Right forelimb (tissue), 1 donor: ENCODE data around the gene PLPP3.

Source experiments
- DNase-seq: peaks from one replicate; pipeline ENCODE4 v3.0.0-alpha.2; 2018

PLPP3 gene

GRCh38 chr1:56493826-56494225 lies 85.5 kb downstream of the PLPP3 start:
- no peak for DNase-seq

DNA sequence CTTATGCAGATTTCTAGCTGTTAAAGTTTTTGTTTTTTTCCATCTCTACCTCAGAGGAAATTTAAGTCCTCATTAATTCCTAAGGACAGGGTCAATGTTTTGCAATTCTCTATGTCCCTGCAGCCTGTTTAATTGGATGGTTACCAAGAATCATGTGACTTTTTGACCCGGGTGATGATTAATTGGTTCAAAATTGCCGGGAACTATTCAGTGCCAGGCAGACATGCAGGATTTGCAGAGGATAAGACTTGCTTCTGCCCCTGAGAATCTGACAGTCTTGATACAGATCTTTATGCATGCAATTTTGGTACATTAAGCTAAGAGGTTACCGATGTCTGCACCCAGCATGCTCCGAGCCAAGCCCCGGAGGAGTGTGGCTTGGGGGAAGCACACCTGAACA lies 87.9 kb downstream of the PLPP3 start:
- no peak for DNase-seq

GRCh38 chr1:56490619-56491018 lies 88.7 kb downstream of the PLPP3 start:
- no peak for DNase-seq

DNA sequence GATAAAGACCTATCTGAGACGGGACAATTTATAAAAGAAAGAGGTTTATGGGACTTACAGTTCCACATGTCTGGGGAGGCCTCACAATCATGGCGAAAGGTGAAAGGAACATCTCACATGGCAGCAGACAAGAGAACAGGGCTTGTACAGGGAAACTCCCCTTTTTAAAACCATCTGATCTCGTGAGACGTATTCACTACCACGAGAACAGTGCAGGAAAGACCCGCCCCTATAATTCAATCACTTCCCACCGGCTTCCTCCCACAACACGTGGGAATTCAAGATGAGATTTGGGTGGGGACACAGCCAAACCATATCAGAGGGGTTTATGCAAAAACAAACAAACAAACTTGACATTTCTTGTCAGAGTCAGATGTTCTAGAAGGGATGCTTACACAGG lies 89.7 kb downstream of the PLPP3 start:
- DNase-seq = no peak

DNA sequence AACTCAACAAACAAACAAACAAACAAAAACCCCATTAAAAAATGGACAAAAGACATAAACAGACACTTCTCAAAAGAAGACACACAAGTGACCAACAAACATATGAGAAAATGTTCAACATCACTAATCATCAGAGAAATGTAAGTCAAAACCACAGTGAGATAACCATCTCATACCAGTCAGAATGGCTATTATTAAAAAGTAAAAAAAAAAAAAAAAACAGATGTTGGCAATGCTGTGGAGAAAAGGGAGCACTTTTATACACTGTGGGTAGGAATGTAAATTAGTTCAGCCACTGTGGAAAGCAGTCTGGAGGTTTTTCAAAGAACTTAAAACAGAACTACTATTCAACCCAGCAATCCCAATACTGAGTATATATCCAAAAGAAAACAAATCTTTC lies 94.7 kb downstream of the PLPP3 start:
- no peak for DNase-seq

DNA sequence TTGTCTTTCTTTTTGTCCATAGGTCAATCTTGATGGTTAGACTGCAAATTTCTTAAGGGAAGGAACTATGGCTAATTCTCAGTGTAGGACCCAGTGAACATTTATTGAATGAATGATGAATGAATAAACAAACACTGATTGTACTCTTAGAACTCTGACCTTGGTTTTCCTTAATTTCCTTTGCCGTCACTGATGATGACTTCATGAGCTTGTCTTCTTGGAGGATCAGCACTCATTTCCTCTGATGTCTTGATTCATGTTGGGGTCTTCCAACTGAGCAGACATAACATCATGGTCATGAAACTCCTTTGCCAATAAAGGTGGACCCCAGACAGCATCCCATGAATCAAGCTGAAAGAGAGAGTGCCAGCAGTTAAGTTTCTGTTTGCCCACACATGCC lies 96.3 kb downstream of the PLPP3 start:
- no peak for DNase-seq

DNA sequence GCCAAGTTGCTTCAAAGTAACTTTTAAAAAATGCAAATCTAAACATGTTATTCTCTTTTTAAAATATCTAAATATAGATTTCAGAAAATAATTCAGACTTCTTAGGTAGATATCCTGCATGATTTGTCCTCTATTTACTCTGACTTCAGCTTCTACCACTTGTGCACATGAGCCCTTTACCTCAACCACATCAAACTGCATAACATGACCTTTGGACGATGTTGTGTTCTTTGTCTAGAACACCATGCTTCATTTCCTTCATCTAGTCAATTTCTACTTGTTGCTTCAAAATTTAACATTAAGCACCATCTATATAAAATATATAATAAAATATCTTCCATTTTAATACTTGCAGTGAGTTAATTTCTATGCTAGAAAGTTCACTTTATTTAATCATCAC lies 96.9 kb downstream of the PLPP3 start:
- DNase-seq = no peak

GRCh38 chr1:56481140-56481694 lies 98.1 kb downstream of the PLPP3 start:
- no peak for DNase-seq

DNA sequence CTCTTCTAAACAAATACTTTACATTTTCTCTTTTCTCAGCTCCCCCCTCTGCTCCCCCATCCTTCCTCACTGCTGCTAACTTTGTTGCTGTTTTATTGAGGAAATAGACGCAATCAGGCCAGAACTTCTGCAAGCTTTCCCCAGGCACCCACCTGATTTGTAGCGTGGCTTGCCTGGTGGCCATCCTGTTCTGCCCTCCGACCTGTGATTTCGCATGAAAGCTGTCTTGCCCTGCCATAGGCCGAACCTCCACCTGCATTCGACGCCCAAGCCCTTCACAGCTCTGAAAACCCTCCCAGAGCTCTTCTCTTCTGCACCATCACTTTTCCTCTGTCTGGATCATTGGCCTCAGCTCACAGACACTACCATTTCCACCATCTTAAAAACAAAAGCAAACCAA lies 100.6 kb downstream of the PLPP3 start:
- DNase-seq = no peak

DNA sequence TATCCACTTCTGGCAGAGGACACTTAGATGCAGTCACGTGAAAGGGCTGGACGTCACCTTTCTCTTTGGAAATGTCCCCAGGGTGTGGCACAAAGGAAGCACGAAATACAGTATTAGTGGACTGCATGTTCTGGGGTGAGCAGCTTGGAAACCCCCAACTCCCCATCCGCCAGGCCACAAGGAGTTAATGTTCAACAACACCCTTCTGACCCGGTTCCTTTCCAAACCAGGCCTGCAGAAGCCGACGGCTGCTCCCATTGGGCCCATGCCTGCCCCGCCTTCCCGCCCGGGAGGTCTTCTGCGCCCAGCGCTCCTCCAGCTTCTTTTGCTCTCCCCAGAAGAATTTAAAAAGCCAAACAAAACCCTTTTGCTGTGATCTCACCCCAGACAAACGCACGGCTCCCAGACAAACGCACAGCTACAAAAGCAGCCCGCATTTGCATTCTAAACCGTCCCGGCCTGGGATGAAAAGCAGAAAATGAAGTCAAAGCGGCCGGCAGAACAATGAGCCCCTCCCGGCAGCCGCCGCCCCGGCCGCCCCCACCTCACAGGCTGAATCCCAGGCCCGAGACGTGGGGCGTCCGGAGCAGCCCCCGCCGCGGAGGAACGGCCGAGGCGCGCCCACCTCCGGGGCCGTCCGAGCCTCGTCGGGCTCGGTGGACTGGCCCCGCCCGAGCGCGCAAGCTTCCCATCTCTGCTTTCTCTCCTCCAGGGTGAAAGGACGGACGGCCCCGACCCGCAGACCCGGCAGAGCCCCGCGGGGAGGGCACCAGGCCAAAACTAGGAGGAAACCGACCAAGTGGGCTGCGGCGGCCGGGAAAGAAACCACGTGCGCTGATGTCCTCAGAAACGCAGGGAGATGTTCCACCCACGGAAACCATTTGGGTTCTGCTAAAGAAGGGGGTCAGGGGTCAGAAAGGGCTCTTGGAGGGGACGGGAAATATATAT lies 101.9 kb downstream of the PLPP3 start:
- peak; percentile 69 for DNase-seq

DNA sequence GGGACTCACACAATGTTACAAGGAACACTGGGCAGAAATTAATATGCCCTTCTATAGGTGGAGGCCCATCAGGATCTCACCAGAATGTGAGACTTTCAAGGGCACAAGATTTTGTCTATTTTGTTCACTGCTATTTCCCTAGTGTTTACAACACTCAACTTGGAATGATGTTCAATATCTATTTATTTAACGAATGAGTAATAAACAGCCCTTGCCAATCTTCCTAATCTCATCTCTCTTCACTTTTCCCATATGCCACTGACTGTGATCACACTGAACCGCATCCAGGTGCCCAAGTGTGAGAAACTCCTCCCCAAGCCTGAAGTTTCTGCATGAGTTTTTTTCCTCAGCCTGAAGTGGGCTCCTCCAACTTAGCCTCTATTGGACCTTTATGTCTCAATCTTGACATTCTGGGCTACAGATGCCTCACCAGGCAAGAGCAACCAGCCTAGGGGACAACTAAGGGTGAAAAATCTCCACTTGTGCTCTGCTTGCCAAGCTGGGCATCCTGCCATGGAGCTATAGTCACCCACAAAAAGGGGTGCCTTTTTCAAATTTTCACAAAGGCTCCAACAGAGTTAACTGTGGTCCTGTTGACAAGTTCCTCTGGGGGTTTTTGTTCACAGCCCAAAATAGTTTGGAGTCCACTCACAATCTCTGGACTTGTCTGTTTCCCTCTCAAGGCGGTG lies 105.6 kb downstream of the PLPP3 start:
- DNase-seq = no peak

DNA sequence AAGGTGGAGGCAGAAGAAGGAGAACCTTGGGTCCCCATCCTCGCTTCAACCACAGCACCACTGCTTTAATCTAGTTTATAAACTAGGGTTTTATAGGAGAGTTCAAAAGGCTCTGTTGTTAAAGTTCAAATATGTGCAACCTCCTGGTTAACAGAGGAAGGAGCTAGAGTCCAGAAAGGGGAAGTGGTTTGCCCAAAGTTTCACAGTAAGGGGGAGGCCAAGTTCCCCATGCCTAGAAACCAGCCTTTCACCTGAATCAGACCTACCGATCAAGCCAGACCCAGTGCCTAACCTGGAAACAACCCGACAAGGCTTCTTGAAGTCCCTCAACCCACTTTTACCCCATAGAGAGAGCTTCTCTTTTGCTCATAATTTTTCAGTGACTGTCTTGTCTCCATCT lies 106.5 kb downstream of the PLPP3 start:
- no peak for DNase-seq

GRCh38 chr1:56469640-56470371 lies 109.6 kb downstream of the PLPP3 start:
- DNase-seq = no peak

GRCh38 chr1:56468518-56468917 lies 110.8 kb downstream of the PLPP3 start:
- DNase-seq = no peak

GRCh38 chr1:56466538-56466937 lies 112.8 kb downstream of the PLPP3 start:
- no peak for DNase-seq

- DNase-seq = no peak
These were observed 115.1 kb downstream of the PLPP3 start for GRCh38 chr1:56464294-56464693.

DNA sequence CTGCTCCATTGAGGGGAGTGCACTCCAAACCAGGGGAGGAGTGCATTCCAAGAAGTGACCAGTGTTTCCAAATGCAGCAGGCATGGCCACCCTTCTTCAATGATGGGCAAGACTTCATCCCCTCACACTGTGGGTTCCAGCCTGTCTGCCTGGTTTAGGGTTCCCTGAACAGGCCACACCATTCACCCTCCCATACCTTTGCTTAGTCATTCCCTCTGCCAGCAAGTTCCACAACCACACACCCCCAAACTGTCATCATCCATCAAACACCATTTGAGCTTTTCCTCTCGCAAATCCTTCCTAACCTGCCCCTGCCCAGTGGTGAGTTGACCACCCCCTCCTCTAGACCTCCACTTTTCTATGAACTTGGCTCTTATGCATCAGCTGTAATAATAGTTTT lies 116.0 kb downstream of the PLPP3 start:
- no peak for DNase-seq

- DNase-seq = no peak
These were observed 117.2 kb downstream of the PLPP3 start for GRCh38 chr1:56462209-56462608.

- DNase-seq = no peak
These were observed 117.9 kb downstream of the PLPP3 start for GRCh38 chr1:56461158-56462127.

DNA sequence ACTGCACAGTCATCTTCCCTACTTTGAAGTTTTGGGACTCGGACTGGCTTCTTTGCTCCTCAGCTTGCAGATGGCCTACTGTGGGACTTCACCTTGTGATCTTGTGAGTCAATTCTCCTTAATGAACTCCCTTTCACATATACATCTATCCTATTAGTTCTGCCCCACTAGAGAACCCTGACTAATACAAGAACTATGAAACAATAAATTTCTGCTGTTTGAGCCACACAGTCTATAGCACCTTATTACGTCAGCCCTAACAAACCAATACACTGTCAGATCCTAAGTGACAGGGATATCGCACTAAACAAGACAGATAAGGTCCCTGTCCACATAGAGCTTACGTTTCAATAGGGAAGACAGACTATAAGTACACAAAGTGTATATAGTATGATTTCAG lies 120.1 kb downstream of the PLPP3 start:
- no peak for DNase-seq

GRCh38 chr1:56457756-56458375 lies 121.5 kb downstream of the PLPP3 start:
- no peak for DNase-seq
